CD4-positive, alpha-beta T cell treated with Interferon gamma for 1 hour (primary cell): ENCODE data around the gene RASSF4.

Source experiments
- DNase-seq: peaks from one replicate; pipeline ENCODE4 v3.0.0-alpha.2; 2020

The RASSF4 gene

GRCh38 chr10:45015590-45015989 lies 56.0 kb downstream of the RASSF4 start:
- DNase-seq, result no peak

GRCh38 chr10:45023426-45023825 lies 63.8 kb downstream of the RASSF4 start:
- no peak for DNase-seq

GRCh38 chr10:45034301-45034700 lies 74.7 kb downstream of the RASSF4 start:
- no peak for DNase-seq

- no peak for DNase-seq
These were observed 76.1 kb downstream of the RASSF4 start for GRCh38 chr10:45035673-45036072.

- DNase-seq, result no peak
These were observed 81.4 kb downstream of the RASSF4 start for GRCh38 chr10:45040921-45041542.

GRCh38 chr10:45044290-45044689 lies 84.7 kb downstream of the RASSF4 start:
- no peak for DNase-seq
